Cardiac fibroblast (primary cell): ENCODE measurements around the gene HTR3E.
"Not testable (repeated sequence)": the region's sequence is repeated elsewhere in the genome, so short reads cannot be mapped to it uniquely, and the experiment has no call there.

Source experiments
- DNase-seq, 2 donors: peaks; one replicate each; pipeline versions ENCODE4 v3.0.0 to v3.0.0-alpha.2; 2010; ENCODE audit warnings: low read depth in 2 of 2
- H3K4me3 ChIP-seq, 2 donors: replicated peaks in 1 of 2; 1 replicate in 1 of 2; 2 replicates in 1 of 2; pipeline ENCODE4 v1.5.1; 2011; ENCODE audit warnings: low read depth in 2 of 2, low read length in 2 of 2, mild to moderate bottlenecking in 2 of 2, moderate library complexity in 1 of 2
- CTCF ChIP-seq: IDR thresholded peaks from one replicate; pipeline ENCODE4 v1.5.1; 2011; ENCODE audit warnings: low read depth, mild to moderate bottlenecking, low read length, inconsistent platforms

The HTR3E gene

DNA sequence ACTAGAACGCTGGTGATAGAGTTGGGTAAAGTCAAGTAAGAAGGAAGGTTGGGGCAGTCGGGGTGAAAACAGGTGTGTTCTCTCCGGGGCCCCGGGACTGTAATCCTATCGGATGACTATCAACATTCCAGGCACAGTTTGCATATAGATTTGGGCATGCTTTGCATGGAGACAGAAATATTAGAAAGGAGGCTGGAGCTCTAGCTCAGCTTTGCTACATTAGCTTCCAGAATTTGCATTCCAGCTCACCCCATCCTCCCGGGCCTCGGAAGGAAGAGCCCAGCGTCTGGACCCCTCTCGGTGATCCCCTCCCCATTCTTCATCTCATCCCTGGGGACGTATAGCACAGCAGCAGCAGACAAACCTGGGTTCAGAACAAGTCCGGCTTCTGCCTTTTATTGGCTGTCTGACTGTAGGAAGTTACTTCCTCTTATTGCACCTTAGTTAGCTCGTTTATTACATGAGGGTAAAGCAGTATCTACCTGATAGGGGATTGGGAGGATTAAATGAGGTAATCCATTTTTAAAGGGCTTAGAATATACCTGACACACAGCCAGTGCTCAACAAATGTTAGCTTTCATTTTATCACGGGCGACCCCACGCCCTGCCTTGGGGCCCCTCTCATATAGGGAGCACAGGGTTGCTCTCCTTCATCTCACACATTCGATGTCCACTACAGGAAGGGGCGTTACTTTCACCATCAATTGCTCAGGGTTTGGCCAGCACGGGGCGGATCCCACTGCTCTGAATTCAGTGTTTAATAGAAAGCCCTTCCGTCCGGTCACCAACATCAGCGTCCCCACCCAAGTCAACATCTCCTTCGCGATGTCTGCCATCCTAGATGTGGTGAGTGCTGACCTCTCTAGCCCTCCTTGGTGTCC lies 3.2 kb downstream of the HTR3E start:
- H3K4me3 ChIP-seq = no peak overlapping the region
- no peak for DNase-seq
- no peak for TF ChIP-seq CTCF

- no peak overlapping the region for H3K4me3 ChIP-seq
- TF ChIP-seq CTCF = no peak
- peak in 1 of 2 donors; percentile 48 for DNase-seq
Observed at GRCh38 chr3:184110316-184110725, 13.5 kb downstream of the HTR3E start.

- H3K4me3 ChIP-seq = no peak overlapping the region
- DNase-seq = no peak
- no peak for TF ChIP-seq CTCF
Observed at GRCh38 chr3:184116017-184116416, 19.2 kb downstream of the HTR3E start.

GRCh38 chr3:184117636-184118035 lies 20.8 kb downstream of the HTR3E start:
- no peak for TF ChIP-seq CTCF
- DNase-seq = no peak
- H3K4me3 ChIP-seq = no peak overlapping the region

DNA sequence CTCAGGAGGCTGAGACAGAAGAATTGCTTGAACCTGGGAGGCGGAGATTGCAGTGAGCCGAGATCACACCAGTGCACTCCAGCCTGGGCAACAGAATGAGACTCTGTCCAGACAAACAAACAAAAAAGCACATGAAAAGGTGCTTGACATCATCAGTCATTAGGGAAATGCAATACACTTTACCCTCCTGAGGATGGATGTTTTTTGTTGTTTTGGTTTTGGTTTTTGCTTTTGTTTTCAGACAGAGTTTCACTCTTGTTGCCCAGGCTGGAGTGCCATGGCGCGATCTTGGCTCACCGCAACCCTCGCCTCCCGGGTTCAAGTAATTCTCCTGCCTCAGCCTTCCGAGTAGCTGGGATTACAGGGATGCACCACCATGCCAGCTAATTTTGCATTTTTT lies 24.2 kb downstream of the HTR3E start:
- not testable (repeated sequence) for DNase-seq

DNA sequence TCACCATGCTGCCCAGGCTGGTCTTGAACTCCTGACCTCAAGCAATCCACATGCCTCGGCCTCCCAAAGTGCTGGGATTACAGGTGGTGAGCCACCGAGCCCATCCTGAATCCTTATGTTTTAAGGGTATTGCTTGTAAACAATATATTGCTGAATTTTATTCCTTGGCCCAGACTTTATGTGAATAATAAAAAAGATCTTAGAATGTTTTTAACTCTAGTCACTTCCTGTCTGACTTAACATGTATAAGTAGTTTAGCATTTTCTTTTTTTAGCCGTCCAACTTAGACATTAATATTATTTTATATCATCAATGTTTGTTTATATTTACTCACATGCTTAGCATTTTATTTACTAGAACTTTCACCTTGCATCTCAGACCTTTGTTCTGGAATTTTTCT lies 29.1 kb downstream of the HTR3E start:
- peak in 1 of 2 donors; percentile 37 for DNase-seq
- no peak for TF ChIP-seq CTCF
- H3K4me3 ChIP-seq = no peak overlapping the region

More for the DNA sequence above, 24.2 kb downstream of the HTR3E start:
- not testable (repeated sequence) for H3K4me3 ChIP-seq

- peak; percentile 61 to 66 for DNase-seq
Observed at GRCh38 chr3:184129012-184129411, 32.1 kb downstream of the HTR3E start.

More at GRCh38 chr3:184129012-184129411, 32.1 kb downstream of the HTR3E start:
- TF ChIP-seq CTCF = peak; percentile 47
- no peak overlapping the region for H3K4me3 ChIP-seq
